Measurements from ENCODE around the gene ATRNL1.

The ATRNL1 gene

DNA sequence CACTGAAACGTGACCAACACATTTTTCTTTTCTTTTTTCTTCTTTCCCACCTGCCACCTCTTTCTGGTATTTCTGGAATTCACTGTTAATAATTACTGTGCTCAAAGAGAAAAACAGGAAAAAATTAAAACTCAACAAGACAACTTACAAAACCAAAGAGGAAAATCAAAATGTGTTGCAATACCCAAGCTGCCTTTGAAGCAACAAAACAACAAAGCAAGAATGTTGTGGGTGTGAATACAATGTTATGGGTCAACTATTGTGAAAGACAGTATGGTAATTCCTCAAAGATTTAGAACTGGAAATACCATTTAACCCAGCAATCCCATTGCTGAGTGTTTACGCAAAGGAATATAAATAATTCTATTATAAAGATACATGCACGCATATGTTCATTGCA is 764.7 kb downstream of the ATRNL1 start:
- H3K4me1 Mint-ChIP-seq = no peaks in the 10 kb centered on the region
- peaks cover 16% of the 10 kb centered on the region for H3K9me3 Mint-ChIP-seq
- ATAC-seq (no peak), DNase-seq (ENCODE audit: low spot score in 2 of 2) (no peak)
- no peak overlapping the region for H3K4me3 Mint-ChIP-seq
- no peak overlapping the region for H3K27ac Mint-ChIP-seq
- no peaks in the 10 kb centered on the region for H3K36me3 Mint-ChIP-seq

GRCh38 chr10:115860182-115861107 is 767.3 kb downstream of the ATRNL1 start:
- DNase-seq (ENCODE audit: low spot score in 2 of 2) (no peak), ATAC-seq (no peak)
- peaks cover 13% of the 10 kb centered on the region for H3K9me3 Mint-ChIP-seq
- no peaks in the 10 kb centered on the region for H3K4me1 Mint-ChIP-seq
- H3K27ac Mint-ChIP-seq = no peak overlapping the region
- no peaks in the 10 kb centered on the region for H3K36me3 Mint-ChIP-seq
- H3K4me3 Mint-ChIP-seq = no peak overlapping the region

DNA sequence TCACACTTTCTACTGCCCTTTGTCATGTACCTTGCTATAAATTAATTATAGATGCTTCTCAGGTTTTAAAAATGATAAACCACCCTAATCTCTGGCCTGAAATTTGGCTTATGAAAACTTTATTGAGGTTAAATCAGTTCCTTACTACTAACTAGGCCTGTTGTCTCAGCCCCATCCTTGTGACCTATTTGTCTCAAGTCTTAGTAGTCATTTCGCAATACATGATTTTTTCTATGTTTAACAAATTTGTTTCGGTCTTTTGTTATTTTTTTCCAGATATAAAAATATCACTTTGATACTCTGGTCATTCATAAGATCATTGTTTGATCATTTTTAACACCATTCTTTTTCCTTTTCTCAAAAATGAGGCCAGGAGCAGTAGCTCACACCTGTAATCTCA is 768.3 kb downstream of the ATRNL1 start:
- Mint-ChIP-seq H3K9me3 (peaks cover 13% of the 10 kb centered on the region), H3K4me3 (no peak overlapping the region), H3K27ac (no peak overlapping the region), H3K36me3 (no peaks in the 10 kb centered on the region), H3K4me1 (no peaks in the 10 kb centered on the region)
- DNase-seq (ENCODE audit: low spot score in 2 of 2) (no peak), ATAC-seq (no peak)

- H3K4me3 Mint-ChIP-seq = no peak overlapping the region
- DNase-seq (ENCODE audit: low spot score in 2 of 2) = no peak
These were observed 768.7 kb downstream of the ATRNL1 start for GRCh38 chr10:115861864-115862263.

DNA sequence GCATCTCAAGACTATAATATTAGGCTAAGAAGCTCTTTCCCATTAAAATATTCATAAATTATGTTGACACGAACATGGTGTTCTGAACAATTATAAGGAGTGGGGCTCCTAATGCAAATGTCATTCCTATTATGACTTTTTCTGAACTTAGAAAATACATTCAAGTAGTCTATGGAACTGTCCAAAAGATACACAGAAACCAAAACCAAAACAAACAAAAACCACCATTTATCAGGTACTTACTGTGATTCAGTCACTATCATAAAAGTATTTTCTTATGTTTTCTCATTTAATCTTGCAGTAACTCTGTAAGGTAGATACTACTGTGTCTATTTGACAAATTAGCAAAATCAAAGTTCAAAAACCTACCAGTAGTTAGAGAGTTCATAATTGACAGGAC is 773.0 kb downstream of the ATRNL1 start:
- no peak for ATAC-seq
- H3K4me3 Mint-ChIP-seq = no peak overlapping the region

More at GRCh38 chr10:115861864-115862263, 768.7 kb downstream of the ATRNL1 start:
- H3K9me3 Mint-ChIP-seq = peaks cover 13% of the 10 kb centered on the region
- no peaks in the 10 kb centered on the region for H3K4me1 Mint-ChIP-seq
- ATAC-seq = no peak
- H3K36me3 Mint-ChIP-seq = no peaks in the 10 kb centered on the region
- H3K27ac Mint-ChIP-seq = no peak overlapping the region

DNA sequence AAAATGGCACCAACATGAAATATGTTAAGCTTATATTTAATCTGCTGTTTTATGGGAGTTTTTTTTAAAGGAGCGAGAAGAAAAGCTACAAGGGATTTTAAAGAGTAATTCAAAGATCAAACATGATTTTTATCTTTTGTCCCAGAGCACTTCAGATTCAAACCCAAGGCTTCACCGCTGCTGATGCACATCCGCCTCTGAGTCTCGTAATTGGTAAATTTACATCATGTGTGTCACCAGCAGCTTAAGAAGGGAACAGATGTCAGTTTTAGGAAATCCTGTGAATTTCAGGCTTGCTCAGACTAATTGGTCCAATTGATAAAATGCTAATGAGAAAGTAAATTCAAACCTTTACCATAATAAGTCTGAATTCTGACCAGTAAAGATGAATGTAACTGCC is 773.5 kb downstream of the ATRNL1 start:
- Mint-ChIP-seq H3K9me3 (peaks cover 4% of the 10 kb centered on the region), H3K27ac (no peak overlapping the region), H3K4me1 (no peaks in the 10 kb centered on the region), H3K4me3 (no peak overlapping the region), H3K36me3 (no peaks in the 10 kb centered on the region)
- no peak for ATAC-seq
- no peak for DNase-seq (ENCODE audit: low spot score in 2 of 2)

More for the DNA sequence above, 773.0 kb downstream of the ATRNL1 start:
- no peak overlapping the region for H3K27ac Mint-ChIP-seq
- no peaks in the 10 kb centered on the region for H3K36me3 Mint-ChIP-seq
- no peaks in the 10 kb centered on the region for H3K4me1 Mint-ChIP-seq
- no peak for DNase-seq (ENCODE audit: low spot score in 2 of 2)
- H3K9me3 Mint-ChIP-seq = peaks cover 5% of the 10 kb centered on the region

DNA sequence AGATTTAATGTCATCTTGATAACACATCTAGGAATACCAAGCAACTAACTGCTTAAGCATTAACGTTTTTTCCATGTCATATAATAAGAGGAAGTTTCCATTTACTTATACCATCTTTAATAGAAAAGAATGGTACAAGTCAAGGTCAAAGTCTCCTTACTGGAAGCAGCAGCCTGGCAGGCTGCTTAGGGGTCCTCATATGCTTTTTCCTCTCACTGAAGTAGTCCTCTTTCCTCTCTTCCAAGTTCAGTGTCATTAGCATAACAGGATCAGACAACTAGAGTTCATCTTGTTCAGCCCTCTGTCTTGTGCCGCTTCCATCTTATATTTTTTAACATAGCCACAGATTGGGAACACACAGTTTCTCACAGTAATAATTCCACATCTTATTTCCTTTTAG is 774.1 kb downstream of the ATRNL1 start:
- Mint-ChIP-seq H3K4me3 (no peak overlapping the region), H3K27ac (no peak overlapping the region), H3K4me1 (no peaks in the 10 kb centered on the region), H3K9me3 (peaks cover 6% of the 10 kb centered on the region), H3K36me3 (no peaks in the 10 kb centered on the region)
- ATAC-seq = no peak
- DNase-seq (ENCODE audit: low spot score in 2 of 2) = no peak

DNA sequence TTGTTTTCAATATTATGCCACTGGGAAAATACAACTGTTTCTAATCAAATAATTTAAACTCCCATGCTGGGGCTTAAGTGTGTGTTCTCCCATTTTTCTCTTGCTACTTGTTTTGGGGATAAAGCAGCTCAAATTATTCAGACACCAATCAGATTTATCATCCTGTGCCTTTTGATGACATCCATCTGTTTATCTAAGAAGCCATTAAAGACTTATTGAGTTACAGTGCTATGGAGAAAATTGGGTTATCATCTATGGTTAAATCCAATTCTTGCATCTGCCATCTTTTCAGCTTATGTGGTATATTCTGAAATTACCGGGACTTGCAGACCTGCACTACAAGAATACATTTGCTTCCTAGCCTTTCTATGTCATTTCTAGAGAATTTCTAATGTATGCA is 778.7 kb downstream of the ATRNL1 start:
- Mint-ChIP-seq H3K27ac (no peak overlapping the region), H3K4me3 (no peak overlapping the region), H3K4me1 (no peaks in the 10 kb centered on the region), H3K36me3 (no peaks in the 10 kb centered on the region), H3K9me3 (peaks cover 14% of the 10 kb centered on the region)
- ATAC-seq = no peak
- no peak for DNase-seq (ENCODE audit: low spot score in 2 of 2)

GRCh38 chr10:115875172-115875571 is 782.0 kb downstream of the ATRNL1 start:
- Mint-ChIP-seq H3K4me1 (no peaks in the 10 kb centered on the region), H3K36me3 (no peaks in the 10 kb centered on the region), H3K27ac (no peak overlapping the region), H3K4me3 (no peak overlapping the region), H3K9me3 (peaks cover 19% of the 10 kb centered on the region)
- DNase-seq (ENCODE audit: low spot score in 2 of 2) (no peak), ATAC-seq (no peak)

GRCh38 chr10:115879372-115880089 is 786.4 kb downstream of the ATRNL1 start:
- no peaks in the 10 kb centered on the region for H3K36me3 Mint-ChIP-seq
- H3K9me3 Mint-ChIP-seq = peaks cover 17% of the 10 kb centered on the region
- DNase-seq (ENCODE audit: low spot score in 2 of 2) (no peak), ATAC-seq (no peak)
- H3K4me3 Mint-ChIP-seq = no peak overlapping the region
- no peaks in the 10 kb centered on the region for H3K4me1 Mint-ChIP-seq
- H3K27ac Mint-ChIP-seq = no peak overlapping the region

GRCh38 chr10:115882021-115882420 is 788.9 kb downstream of the ATRNL1 start:
- no peak for DNase-seq (ENCODE audit: low spot score in 2 of 2)
- Mint-ChIP-seq H3K27ac (no peak overlapping the region), H3K4me1 (no peaks in the 10 kb centered on the region), H3K9me3 (peaks cover 12% of the 10 kb centered on the region), H3K36me3 (no peaks in the 10 kb centered on the region), H3K4me3 (no peak overlapping the region)
- no peak for ATAC-seq

GRCh38 chr10:115883372-115883771 is 790.2 kb downstream of the ATRNL1 start:
- ATAC-seq (no peak), DNase-seq (ENCODE audit: low spot score in 2 of 2) (no peak)
- H3K27ac Mint-ChIP-seq = no peak overlapping the region
- H3K4me3 Mint-ChIP-seq = no peak overlapping the region
- no peaks in the 10 kb centered on the region for H3K36me3 Mint-ChIP-seq
- peaks cover 20% of the 10 kb centered on the region for H3K9me3 Mint-ChIP-seq
- H3K4me1 Mint-ChIP-seq = no peaks in the 10 kb centered on the region

DNA sequence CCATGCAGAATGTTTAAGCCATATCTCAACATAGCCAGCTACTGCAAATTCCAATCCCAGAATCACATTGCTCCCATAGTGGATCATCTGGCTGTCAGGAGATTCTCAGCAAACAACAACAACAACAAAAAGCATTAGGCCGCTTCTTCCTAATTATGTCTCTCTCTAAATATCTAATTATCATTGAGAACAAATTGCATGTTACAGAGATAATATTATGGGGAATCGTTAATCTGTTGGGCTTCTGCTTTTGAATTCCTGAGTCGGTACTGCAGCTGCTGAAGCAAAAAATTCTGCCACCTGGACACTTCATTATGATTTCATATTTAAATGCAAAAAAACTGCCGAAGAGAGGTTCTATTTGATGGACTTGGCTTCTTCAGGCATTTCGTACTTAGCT is 791.2 kb downstream of the ATRNL1 start:
- ATAC-seq (no peak), DNase-seq (ENCODE audit: low spot score in 2 of 2) (no peak)
- H3K4me3 Mint-ChIP-seq = no peak overlapping the region
- no peak overlapping the region for H3K27ac Mint-ChIP-seq
- peaks cover 24% of the 10 kb centered on the region for H3K9me3 Mint-ChIP-seq
- H3K36me3 Mint-ChIP-seq = no peaks in the 10 kb centered on the region
- H3K4me1 Mint-ChIP-seq = no peaks in the 10 kb centered on the region

DNA sequence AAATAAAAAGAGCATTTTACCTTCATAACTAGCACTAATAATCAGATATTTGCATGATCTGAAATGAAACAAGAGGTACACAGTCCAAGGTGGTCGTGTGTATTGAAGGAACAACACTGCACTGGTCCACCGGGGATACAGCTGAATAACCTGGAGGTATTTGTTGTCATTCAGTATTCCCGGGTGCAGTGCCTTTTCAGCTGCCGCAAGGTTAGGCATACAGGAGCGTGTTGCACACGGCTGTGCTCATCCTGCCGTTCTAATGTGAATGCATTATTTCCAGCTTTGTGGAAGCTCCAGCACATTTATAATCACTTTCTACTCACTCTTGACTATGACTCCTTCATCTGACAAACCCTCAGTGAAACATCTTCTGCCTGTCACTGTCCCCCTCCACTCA is 802.0 kb downstream of the ATRNL1 start:
- no peak for DNase-seq (ENCODE audit: low spot score in 2 of 2)
- H3K4me3 Mint-ChIP-seq = no peak overlapping the region
- no peaks in the 10 kb centered on the region for H3K36me3 Mint-ChIP-seq
- H3K9me3 Mint-ChIP-seq = peaks cover 13% of the 10 kb centered on the region
- no peaks in the 10 kb centered on the region for H3K4me1 Mint-ChIP-seq
- ATAC-seq = no peak
- no peak overlapping the region for H3K27ac Mint-ChIP-seq

- Mint-ChIP-seq H3K36me3 (no peaks in the 10 kb centered on the region), H3K4me3 (no peak overlapping the region), H3K4me1 (no peaks in the 10 kb centered on the region), H3K27ac (no peak overlapping the region), H3K9me3 (peaks cover 13% of the 10 kb centered on the region)
- ATAC-seq (no peak), DNase-seq (ENCODE audit: low spot score in 2 of 2) (no peak)
These were observed 805.1 kb downstream of the ATRNL1 start for GRCh38 chr10:115898242-115898641.

- Mint-ChIP-seq H3K4me3 (no peak overlapping the region), H3K27ac (no peak overlapping the region), H3K4me1 (no peaks in the 10 kb centered on the region), H3K9me3 (peaks cover 5% of the 10 kb centered on the region), H3K36me3 (no peaks in the 10 kb centered on the region)
- ATAC-seq = no peak
- no peak for DNase-seq (ENCODE audit: low spot score in 2 of 2)
These were observed 809.4 kb downstream of the ATRNL1 start for GRCh38 chr10:115902596-115902995.
